NCI-H2171 (cell line): ENCODE measurements around the gene FAM43A.
A peak's percentile ranks its signal among the peaks of the same experiment; 100 is the strongest.

Experiments used
- DNase-seq: peaks from one replicate; lab custom pipeline; 2025; lab: John Stamatoyannopoulos, UW

The FAM43A gene

DNA sequence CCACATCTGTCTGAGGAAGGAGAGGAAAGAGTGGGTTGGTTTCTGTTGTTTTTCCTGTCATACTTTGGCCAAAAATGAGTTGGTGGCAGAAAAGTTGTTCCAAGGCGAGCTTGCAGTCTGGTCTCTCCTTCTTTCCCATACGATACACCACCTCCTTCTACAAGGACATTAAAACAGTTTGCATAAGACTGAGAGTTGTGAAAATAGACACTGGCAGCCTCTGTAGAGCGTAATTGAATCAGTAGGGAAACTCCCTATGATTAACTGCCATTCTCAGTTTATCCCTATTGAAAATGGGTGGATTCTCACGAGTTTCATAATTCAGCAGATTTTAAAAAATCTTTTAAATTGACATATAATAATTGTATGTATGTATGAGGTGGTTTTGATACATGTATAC, 10.0 kb upstream of the FAM43A start:
- DNase-seq: no peak

DNA sequence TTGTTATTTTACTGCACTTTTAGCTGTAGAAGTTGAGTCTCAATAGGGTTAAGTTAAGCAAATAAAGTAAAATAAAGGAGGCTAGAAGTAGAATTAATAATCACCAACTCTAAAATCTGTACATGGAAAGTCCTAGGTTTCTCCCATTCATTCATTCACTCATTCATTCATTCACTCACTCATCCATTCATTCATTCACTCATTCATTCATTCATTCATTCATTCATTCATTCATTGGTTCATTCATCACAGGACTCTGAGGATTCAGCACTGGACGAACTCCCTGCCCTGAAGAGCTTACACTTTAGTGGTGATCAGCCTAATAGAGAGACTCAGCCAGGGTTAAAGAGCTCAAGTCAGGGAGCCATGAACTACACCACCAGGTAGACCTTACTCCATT, 9.2 kb upstream of the FAM43A start:
- no peak for DNase-seq

DNA sequence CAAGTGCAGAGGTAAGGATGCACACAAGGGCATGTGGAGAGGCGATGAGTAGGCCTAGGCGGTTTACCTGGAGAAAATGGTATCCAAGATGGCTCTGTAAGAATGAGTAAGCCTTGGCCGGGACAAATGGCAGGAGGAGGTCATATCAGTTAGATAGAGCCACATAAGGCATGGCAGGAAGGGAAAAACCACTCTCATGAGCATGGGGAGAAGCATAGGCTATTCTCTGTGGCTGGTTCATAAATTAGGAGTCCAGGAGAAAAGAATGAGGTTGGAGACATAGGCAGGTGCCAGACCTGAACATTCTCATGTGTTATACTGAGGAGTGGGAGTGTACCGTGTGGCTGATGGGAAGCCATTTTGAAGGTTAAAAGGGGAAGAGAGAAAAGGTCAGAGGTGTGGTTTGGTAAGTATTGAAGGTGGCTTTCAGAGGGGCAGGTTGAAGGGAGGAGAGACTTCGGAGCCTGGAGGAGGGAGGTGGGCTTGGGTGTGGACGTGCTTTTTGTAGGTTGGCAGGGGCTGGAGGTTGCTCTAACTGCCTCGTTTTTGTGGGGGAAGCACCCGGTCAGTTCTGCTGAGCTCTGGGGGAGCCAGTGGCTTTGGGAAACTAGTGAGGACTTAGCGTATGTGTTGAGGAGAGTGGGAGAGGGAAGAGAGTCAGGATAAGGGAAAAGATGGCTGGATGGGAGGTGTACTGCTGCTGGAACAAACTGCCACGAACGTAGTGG, 4.6 kb upstream of the FAM43A start:
- no peak for DNase-seq

DNA sequence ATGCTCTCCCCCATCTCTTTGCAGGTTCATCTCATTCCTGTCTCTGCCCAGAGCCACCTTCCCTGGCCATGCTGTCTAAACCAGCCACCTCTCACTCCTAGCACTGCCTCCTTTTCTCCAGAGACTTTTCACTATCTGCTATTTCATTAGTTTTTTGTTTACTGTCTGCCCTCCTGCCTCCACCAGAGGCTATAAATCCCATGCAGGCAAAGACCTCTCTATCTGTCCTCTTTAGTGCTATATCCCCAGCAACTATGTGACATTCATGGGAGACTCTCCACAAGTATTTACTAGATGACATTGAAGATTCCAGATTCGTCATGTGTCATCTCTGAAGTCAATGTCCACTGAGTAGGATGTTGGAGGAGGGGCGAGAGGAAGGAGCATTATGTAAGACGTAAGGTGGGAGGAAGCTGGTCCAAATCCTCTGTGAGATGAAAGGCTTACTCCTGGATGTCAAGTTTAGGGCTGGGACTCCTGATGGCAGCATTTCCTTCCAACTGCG, 3.4 kb upstream of the FAM43A start:
- no peak for DNase-seq

DNA sequence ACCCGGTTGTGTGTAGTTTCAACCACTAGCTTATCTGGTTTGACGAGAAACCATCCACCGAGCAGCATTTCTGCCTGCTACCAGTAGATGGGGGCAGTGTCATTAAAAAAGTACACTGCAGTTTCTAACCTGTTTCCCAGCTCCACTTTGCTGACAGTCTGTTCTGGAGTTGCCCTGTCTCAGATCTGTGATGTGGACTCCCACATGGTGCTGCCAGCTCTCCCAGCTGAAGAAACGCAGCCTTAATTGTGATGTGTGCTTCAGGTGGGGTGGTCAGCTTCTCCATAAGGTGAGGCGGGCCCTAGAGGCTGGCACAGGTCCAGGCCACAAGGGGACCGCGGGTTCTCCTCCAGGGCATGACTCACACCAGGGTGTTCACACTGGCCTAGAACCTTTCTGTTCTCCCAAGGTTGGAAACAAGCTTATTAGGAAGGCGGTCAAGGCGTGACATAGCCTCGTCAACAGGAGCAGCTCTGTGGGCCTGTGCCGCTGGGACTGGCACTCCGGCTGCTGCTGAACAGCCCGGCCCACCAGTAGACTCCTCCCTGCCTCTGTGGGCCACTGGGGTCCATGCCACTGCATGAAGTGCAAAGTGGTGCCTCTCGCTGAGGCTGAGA, 2.9 kb upstream of the FAM43A start:
- DNase-seq: peak; percentile 71

DNA sequence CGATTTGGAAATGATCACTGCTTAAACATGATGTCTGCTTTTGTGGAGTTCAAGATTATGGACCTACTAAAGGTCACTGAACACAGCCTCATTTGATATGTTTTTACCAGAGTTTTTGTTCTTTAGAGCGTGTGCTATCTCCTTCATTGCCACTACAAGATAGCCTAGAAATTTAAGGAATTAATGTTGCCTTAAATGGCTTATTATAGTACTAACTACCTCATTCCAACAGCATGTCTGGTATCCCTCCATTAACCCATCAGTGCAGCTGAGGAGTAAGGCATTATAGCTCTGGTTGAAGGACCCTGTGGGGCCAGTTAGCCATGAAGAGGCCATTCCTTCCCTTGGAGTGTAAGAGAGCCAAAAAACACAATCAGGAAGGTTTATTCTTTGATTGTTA, 2.3 kb upstream of the FAM43A start:
- no peak for DNase-seq

DNA sequence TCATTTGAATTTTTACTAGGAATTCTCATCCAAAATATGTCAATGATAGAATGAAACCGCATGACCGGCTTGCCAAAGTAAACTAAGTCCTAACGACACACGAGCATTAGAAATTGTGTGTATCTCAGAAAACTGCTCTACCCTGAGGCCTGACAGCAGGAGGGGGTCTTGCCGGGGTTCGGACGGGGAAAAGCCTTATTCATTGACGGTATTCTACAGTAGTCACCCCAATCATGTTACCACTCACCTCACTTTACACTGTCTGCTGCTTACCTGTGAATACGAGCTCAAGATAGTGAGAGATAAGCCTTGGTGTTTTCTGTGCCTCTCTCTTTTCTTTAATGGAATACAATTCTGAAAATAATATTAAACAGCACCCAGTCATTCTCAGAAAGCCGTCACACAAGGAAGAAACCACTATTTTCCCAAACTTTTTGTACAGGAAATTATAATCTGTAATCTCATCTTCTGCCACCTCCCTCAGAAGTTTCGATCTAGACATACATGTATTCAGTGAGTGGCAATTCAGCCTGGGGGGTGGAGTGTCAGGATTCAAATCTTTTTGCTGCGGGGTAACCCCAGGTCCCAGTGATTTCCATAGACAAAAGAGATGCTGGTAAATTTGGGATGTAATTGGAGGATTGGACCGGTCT, 492 bp upstream of the FAM43A start:
- no peak for DNase-seq

DNA sequence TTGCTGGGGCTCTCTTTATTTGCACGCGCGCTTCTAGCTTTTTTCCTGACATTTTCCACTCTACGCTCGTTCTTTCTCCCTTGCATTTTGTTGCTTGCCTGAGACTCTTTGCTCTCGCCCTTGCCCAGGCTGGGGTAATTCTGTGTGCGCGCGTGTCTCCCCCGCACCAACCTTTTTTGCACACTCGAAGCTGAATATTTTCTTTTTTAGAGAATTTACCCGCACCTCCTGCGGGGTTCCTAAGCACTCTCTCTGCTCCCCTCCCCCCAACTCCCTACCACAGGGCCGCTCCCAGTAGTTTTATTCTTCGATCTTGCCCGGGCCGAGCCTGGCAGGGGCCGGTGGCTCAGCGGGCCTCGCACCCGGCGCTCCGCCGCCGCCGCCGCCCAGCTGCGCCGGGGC, 732 bp downstream of the FAM43A start:
- DNase-seq: peak; percentile 11

DNA sequence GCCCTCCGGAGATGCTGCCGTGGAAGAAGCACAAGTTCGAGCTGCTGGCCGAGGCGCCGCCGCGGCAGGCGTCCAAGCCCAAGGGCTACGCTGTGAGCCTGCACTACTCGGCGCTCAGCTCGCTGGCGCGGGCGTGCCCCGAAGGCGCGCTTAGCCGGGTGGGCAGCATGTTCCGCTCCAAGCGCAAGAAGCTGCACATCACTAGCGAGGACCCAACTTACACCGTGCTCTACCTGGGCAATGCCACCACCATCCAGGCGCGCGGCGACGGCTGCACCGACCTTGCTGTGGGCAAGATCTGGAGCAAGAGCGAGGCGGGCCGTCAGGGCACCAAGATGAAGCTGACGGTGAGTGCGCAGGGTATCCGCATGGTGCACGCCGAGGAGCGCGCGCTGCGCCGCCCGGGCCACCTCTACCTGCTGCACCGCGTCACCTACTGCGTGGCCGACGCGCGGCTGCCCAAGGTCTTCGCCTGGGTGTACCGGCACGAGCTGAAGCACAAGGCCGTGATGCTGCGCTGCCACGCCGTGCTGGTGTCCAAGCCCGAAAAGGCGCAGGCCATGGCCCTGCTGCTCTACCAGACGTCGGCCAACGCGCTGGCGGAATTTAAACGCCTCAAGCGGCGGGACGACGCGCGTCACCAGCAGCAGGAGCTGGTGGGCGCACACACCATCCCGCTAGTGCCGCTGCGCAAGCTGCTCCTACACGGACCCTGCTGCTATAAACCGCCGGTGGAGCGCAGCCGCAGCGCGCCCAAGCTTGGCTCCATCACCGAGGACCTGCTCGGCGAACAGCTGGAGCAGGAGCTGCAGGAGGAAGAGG, 1.3 kb downstream of the FAM43A start:
- DNase-seq: no peak

DNA sequence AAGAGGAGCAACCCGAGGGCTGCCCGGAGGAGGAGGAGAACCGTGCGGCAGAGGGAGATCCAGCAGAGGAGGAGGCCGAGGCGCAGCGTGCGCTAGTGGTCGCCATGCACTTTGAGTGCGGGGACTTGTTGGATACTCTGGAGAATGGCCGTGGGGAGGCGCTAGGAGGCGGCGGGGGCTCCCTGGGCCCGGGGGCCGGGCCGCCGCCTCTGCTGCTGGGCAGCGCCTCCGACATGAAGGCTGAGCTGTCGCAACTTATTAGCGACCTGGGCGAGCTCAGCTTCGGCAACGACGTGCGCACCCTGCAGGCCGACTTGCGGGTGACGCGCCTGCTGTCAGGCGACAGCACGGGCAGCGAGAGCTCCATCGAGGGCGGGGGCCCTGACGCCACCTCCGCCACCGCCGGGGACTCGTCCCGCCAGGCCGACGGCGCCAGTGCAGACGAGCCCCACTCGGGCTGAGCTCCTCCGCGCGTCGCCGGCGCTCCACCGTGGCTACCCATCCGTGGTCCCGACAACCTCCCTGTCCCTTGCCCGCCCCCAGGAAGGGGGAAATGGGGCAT, 2.0 kb downstream of the FAM43A start:
- DNase-seq: no peak

DNA sequence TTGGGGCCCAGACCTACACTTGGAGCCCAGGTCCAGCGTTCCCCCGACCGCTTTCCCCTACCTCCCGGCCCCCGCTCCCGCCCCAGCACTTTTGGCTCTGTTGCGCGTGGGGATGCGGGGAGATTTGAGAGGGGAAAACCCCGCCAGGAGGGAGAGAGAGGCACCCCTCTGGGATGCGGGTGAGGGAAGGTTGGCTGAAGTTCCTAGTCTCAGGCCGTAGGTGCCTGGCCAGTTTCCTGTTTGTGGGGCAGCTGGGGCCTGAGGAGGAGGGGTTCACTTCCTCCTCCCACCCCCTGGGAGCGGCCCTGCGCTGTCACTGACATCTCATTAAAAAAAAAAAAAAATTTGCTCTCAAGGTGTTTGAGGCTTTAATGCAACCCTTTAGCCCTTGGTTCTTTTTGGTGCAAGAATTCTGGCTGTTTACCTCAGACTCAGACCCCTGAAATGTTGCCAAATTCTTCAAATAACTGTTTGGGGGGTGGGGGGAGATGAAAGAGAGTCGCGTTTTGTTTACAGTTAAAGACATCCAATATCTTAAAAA, 2.6 kb downstream of the FAM43A start:
- DNase-seq: no peak

DNA sequence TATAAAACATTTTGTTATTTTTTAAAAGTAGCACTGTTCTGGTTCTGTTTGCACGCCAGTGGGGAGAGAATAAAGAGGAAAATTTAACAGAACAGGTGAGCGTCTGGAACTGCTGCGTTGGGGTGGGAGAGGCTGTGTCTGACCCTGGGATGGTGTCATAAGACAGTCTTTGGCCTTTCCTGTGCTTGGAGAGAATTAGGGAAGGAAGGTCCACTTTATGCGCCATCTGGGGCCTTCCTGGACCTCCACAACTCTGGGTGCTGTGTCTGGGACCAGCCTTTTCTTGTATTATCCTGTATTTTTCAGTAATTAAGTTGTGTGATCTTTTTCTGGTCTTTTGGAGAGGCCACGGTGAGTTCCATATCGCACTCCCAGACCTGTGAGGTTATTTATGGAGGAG, 3.3 kb downstream of the FAM43A start:
- DNase-seq: no peak

DNA sequence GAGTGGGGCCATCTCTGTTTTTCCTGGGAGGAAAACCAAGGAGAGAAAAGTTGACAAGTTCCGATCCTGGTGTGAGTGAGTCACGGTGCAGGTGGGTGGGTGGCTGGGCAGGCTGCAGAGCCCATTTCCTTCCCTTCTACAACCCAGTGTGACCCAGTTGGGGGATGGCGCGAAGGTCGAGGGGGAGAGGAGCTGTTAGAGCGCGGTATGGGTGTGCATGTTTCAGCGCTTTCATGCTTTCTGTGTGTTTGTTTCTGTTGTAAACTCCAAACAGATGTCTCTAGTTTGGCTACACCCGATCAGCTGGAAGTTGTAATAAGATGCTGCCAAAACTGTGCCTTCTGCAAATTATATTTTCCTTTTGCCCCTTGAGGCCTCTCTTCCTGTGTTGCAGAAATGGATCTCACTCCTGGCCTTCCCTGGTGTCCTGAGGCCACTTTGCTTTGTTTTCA, 3.8 kb downstream of the FAM43A start:
- DNase-seq: peak; percentile 58

DNA sequence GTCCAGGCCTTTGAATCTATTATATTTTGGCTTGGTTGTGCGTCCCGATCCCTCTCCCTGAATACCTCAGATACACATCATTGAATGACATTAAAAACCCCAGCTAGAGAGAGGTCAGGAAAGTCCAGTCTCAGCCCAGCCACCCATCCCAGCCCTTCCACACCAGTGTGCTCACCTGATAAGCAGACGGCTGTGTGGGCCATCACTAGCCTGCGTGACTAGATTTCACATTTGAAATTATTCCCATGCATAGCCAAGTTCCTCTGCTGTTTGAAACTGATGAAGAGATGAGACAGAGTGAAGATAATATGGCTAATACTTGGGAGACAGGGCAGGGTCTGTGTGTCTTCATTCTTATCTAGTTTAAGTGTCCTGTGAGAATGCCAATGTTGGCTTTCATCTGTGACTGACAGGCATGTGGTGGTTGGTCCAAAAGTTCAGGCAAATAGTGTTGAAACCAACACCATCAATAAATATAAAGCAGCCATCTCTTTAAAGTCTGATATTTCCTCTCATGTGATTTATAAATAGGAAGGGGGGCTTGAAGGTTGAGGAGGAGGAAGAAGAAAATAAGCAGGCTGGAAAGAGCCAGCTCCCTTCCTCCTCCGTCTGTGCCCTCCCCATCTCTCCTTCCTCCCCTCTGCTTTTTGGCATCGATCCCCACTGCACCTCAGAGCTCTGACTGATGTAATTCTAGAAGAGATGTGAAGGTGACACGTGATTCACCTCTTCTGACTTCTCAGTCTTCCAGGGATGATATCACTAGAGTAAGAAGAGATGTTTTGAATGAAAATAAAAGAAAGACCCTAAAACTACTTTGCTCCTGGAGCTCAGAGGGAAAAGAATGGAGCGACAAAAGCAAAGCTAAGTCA, 5.1 kb downstream of the FAM43A start:
- peak; percentile 83 for DNase-seq

DNA sequence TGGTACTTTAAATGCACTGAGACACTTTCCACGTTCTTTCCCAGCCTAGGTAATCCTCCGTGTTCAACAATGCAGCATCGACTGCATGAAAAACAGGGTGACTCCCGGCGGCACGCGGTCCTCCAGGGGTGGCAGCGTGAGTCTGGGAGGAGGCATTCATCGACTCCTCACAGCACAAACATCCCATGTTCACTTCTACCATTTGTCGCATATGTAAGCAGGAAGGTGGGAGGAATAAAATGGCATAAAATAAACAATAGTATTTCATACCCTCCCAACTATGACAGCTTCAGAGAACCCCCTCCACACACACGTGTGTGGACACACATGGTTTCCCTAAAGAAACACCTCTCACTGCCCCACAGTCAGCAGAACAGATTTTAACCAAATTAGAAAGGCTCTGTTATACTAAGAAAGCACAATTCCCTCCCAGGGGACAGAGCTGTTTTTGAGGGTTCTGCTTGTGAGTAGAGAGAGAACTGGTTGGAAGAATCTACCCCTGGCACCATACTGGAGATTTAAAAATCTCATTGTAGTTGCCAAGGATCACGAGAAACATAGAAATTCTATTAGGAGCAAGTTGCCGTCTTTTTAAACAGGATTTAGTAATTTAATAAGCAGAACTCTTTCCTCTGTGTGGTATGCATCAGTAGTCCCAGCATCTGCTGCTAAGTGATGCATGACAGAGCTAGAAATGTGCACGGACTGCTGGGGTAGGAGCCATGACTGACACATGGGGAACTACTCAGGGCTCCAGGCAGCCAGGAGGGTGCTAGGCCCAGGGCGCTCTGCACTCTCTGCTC, 6.0 kb downstream of the FAM43A start:
- peak; percentile 66 for DNase-seq

DNA sequence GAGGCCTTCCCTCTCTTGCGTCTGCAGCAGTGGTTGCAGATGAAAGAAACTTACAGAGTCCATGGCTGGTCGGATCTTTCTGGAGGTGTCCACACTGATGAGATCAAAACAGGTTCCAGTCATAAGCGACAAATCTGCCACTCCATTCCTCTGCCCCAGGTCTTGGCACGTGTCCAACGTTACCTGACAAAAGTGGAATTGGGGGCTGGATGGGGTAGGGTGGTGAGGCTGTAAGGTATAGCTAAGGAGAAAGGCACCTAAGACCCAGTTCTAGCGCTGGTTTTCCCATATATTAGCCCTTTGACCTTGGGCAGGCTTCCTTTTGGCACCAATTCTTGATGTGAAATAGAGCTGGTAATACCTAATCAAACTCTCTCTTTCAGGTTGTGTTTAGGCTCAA, 11.0 kb downstream of the FAM43A start:
- no peak for DNase-seq

DNA sequence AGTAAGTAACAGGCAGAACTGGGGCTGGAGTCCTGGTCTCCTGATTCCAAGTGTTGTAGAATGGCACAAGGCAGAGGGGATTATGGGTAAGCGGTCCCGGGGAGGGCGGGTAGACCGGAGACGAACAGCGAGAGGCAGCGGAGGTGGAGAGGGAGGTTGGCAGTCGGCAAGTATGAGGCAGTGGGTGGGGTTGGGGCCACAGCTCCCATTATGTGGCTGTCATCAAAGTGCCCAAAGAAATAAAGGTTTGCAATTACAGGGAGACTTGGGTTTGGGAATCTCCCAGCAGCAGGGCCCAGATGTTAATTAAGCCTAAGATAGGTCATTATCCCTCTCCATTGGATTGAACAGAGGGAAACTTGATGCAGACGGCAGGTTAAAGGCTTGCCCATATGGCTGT, 16.9 kb downstream of the FAM43A start:
- peak; percentile 47 for DNase-seq

DNA sequence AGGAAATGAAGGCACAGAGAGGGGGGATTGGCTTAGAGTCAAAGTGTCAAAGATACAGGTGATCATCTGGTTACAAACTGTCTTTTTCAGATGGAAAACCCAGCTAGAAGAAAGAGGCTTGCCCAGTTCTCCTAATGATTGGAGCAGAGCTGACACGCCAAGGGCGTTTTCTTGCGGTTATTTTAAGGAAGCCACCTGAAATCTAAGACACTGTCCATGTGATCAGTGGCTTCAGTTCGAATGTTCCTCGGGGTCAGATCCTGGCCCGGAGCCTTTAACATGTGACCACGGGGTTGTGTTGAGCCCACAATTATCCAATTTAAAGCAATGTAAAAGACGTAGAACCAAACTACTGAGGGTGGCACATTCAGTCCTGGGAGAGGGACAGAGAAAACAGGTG, 19.5 kb downstream of the FAM43A start:
- DNase-seq: no peak

DNA sequence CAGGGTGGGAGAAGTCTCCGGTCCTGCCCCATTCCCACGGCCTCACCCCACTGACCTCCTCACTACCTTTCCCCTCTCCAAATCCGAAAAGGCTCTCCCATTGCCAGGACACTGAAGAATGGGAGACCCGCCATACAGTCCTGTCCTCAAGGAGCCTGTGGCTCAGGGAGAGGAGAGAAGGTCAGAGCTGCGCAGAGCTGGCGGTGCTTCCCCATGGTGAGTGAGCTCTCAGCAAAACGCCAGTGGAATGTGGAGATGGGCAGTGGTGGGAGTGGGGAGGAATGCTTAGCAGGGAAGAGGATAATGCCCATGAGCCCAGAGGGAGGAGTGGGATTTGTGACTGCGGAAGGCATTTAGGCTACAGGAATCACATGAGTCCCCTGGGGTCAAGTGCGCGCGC, 20.1 kb downstream of the FAM43A start:
- DNase-seq: no peak

DNA sequence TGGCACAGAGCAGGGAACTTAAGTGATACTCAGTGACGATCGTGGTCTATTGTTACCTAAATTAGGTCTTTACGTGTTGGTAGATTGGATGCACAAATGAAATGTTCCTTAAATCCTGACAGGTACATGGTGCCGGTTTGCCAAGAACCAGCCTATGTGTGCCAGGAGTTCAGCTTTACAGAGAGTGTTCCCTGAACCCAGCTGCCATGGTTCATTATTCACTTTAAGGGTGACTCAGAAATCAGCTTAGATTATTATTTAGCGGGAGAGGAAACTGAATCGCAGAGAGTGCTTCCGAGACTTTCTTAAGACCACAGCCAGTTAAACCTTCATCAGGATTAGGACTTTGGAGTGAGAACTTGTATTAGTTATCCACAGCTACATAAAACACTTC, 21.5 kb downstream of the FAM43A start:
- no peak for DNase-seq
